MV-4-11 (cell line): ENCODE results near the gene GARIN3.

Experiments
- DNase-seq: peaks from one replicate; lab custom pipeline; 2025; lab: John Stamatoyannopoulos, UW

GARIN3 gene

GRCh38 chr5:157166214-157167213 lies at the start of gene GARIN3:
TSS of gene GARIN3 (minus strand) at chr5:157166264. CDS start at chr5:157166168, 96 bp downstream.
- DNase-seq = no peak

- no peak for DNase-seq
Observed at GRCh38 chr5:157215514-157216167, 49.6 kb upstream of the GARIN3 start.

- no peak for DNase-seq
Observed at GRCh38 chr5:157214861-157215513, 48.9 kb upstream of the GARIN3 start.

GRCh38 chr5:157214415-157214814 lies 48.4 kb upstream of the GARIN3 start:
- DNase-seq = no peak

- no peak for DNase-seq
Observed at GRCh38 chr5:157213527-157214243, 47.6 kb upstream of the GARIN3 start.

- DNase-seq = peak; percentile 48
Observed at GRCh38 chr5:157212307-157212706, 46.2 kb upstream of the GARIN3 start.

GRCh38 chr5:157210652-157211051 lies 44.6 kb upstream of the GARIN3 start:
- peak; percentile 9 for DNase-seq

GRCh38 chr5:157205708-157206107 lies 39.6 kb upstream of the GARIN3 start:
- no peak for DNase-seq

- peak; percentile 65 for DNase-seq
Observed at GRCh38 chr5:157204765-157205164, 38.7 kb upstream of the GARIN3 start.

GRCh38 chr5:157203417-157203816 lies 37.4 kb upstream of the GARIN3 start:
- no peak for DNase-seq

GRCh38 chr5:157201857-157202256 lies 35.8 kb upstream of the GARIN3 start:
- DNase-seq = no peak

GRCh38 chr5:157198277-157198986 lies 32.4 kb upstream of the GARIN3 start:
- peak; percentile 16 for DNase-seq

GRCh38 chr5:157197086-157197485 lies 31.0 kb upstream of the GARIN3 start:
- no peak for DNase-seq

GRCh38 chr5:157196045-157196444 lies 30.0 kb upstream of the GARIN3 start:
- no peak for DNase-seq

- no peak for DNase-seq
Observed at GRCh38 chr5:157193699-157194424, 27.8 kb upstream of the GARIN3 start.

GRCh38 chr5:157189223-157189622 lies 23.2 kb upstream of the GARIN3 start:
- no peak for DNase-seq

GRCh38 chr5:157188270-157188669 lies 22.2 kb upstream of the GARIN3 start:
- no peak for DNase-seq

- no peak for DNase-seq
Observed at GRCh38 chr5:157187046-157187754, 21.1 kb upstream of the GARIN3 start.

GRCh38 chr5:157186309-157187045 lies 20.4 kb upstream of the GARIN3 start:
- DNase-seq = no peak
